ENCODE measurements around the gene RBM4.

The RBM4 gene

GRCh38 chr11:66689661-66690590 lies 51.4 kb downstream of the RBM4 start:
- TF ChIP-seq, protein P1, sequence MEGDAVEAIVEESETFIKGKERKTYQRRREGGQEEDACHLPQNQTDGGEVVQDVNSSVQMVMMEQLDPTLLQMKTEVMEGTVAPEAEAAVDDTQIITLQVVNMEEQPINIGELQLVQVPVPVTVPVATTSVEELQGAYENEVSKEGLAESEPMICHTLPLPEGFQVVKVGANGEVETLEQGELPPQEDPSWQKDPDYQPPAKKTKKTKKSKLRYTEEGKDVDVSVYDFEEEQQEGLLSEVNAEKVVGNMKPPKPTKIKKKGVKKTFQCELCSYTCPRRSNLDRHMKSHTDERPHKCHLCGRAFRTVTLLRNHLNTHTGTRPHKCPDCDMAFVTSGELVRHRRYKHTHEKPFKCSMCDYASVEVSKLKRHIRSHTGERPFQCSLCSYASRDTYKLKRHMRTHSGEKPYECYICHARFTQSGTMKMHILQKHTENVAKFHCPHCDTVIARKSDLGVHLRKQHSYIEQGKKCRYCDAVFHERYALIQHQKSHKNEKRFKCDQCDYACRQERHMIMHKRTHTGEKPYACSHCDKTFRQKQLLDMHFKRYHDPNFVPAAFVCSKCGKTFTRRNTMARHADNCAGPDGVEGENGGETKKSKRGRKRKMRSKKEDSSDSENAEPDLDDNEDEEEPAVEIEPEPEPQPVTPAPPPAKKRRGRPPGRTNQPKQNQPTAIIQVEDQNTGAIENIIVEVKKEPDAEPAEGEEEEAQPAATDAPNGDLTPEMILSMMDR (IDR thresholded peaks at IDR 0.05; ENCODE audit: insufficient read depth, low read depth, low read length, missing control alignments) = no peak

DNA sequence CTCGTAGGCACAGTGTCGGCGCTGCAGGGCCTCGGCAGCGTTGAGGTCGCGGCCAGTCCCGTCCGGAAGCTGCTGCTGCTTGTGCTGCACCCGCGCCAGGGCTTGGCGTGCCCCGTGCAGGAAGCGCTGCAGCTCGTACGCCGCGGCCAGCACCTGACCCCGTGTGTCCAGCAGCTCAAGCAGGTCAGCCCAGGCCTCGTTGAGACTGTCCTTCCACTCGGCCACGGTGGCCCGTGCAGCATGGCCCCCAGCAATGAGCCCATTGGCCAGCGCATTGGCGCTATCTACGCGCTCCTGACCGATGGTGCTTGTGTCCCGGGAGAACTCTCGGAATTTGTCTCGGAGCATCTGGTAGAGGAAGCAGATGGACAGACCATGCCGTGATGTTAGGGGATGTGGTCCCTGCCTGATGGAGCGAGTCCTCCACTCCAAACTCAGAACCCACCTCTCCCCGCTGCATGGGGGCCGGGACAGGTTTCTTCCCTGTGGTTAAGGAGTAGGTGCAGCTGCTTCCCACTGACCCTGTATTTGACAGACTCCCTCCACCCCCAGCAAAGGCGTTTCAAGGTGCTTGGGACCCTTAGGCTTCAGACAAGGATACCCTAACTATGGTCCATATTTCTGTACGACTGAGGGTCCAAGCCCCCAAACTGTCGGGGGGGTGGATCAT lies 52.9 kb downstream of the RBM4 start:
- no peak for DNase-seq (ENCODE audit: low read depth)
- TF ChIP-seq, protein P1 (IDR thresholded peaks at IDR 0.05; ENCODE audit: insufficient read depth, low read depth, low read length, missing control alignments) = no peak
- H3K4me3 ChIP-seq (ENCODE audit: low read length) = no peak overlapping the region

More at GRCh38 chr11:66689661-66690590, 51.4 kb downstream of the RBM4 start:
- DNase-seq (ENCODE audit: low read depth) = no peak
- H3K4me3 ChIP-seq (ENCODE audit: low read length) = no peak overlapping the region

DNA sequence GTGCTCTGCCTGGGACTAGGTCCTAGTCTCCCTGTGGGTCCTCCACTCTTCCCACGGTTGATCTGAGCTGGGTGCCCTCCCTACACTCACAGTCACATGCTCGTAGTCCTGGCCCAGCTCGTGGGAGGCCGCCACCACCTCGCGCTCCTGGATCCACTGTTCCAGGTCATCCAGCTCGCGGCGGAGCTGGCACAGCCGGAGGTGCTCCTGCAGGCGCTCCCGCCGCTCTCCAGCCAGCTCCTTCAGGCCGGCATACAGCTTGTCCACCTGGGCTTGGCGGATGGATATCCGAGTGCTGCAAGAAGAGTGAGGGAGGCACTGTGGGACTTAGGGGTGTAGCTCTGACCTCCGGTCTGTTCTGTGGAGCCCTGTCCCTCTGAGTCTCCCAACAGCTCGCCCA lies 53.9 kb downstream of the RBM4 start:
- TF ChIP-seq, protein P1 (IDR thresholded peaks at IDR 0.05; ENCODE audit: insufficient read depth, low read depth, low read length, missing control alignments) = no peak
- DNase-seq (ENCODE audit: low read depth) = no peak
- H3K4me3 ChIP-seq (ENCODE audit: low read length) = no peak overlapping the region

DNA sequence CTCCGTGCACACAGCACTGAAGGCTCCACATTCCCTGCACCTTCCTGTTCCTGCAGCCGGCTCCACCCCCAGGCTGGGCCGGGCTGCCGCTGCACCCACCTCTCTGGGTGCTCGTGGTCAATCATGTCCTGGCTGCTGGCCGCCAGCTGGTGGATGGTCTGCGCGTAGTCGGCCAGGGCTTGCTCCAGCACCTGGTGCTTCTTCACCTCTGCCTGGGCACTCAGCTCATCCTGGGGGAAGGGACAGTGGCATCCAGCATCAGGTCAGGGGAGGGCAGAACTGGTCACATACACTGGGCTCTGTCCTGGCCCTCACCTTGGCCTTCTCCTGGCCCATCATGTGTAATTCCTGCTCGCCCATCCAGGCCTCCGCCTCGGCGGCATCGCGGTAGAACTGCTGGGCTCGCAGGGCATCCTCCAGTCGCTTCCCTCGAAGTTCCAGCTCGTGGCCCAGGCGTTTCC lies 54.4 kb downstream of the RBM4 start:
- no peak overlapping the region for H3K4me3 ChIP-seq (ENCODE audit: low read length)
- TF ChIP-seq, protein P1 (IDR thresholded peaks at IDR 0.05; ENCODE audit: insufficient read depth, low read depth, low read length, missing control alignments) = no peak
- no peak for DNase-seq (ENCODE audit: low read depth)

DNA sequence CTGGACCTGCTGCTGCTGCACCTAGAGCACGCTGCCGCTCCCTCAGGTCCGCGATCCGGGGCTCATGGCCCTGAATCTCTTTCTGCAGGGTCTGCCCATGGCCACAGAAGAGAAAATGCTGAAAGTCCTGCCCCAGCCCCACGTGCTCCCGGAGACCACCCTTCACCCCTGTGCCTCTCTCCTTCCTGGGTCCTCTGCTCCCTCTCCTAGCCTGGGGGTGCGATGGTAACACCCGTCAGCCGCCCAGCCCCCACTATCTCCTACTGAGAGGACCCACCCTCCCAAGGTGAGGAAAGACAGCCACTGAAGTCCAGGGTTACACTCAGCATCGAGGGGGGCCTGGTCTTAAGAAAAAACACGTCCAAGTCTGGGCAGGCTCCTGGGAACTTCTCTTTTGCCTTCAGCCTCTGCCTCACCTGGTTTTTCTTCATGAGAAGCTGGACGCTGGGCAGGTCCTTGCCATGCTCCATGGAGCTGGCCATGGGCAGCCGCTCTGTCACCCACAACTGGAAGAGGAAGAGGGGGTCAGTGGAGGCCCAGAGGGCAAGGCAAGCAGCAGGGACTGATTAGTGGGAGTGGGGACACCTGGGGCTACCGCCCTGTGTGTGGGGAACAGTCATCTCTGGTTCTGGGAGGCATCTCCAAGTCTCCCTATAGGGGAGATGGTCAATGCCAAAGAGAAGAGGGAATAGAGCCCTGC lies 55.0 kb downstream of the RBM4 start:
- no peak for DNase-seq (ENCODE audit: low read depth)
- TF ChIP-seq, protein P1 (IDR thresholded peaks at IDR 0.05; ENCODE audit: insufficient read depth, low read depth, low read length, missing control alignments) = no peak
- H3K4me3 ChIP-seq (ENCODE audit: low read length) = no peak overlapping the region

- no peak overlapping the region for H3K4me3 ChIP-seq (ENCODE audit: low read length)
- TF ChIP-seq, protein P1 (IDR thresholded peaks at IDR 0.05; ENCODE audit: insufficient read depth, low read depth, low read length, missing control alignments) = no peak
- DNase-seq (ENCODE audit: low read depth) = no peak
Observed at GRCh38 chr11:66694056-66694410, 55.5 kb downstream of the RBM4 start.

Measured in epithelial cell of esophagus (primary cell).